Uterus (tissue), 2 donors: ENCODE results near the gene RENBP.

Experiments used
- POLR2A ChIP-seq, 2 donors: fragments of 450-650 bp; IDR thresholded peaks; one replicate each; pipeline ENCODE4 v1.6.1; 2016; ENCODE audit warnings: antibody characterized with exemption in 2 of 2, mild to moderate bottlenecking in 1 of 2, moderate library complexity in 1 of 2
- TF ChIP-seq, protein P1 (sequence below), 4 experiments: fragments of 200-600 bp in 2 of 4; fragments of 450-650 bp in 2 of 4; sonication (generic) in 2 of 4; IDR thresholded peaks; one replicate each; pipeline ENCODE4 v1.5.1; 2016 to 2019; ENCODE audit warnings: antibody characterized with exemption in 4 of 4, mild to moderate bottlenecking in 2 of 4, moderate library complexity in 1 of 4

DNA sequence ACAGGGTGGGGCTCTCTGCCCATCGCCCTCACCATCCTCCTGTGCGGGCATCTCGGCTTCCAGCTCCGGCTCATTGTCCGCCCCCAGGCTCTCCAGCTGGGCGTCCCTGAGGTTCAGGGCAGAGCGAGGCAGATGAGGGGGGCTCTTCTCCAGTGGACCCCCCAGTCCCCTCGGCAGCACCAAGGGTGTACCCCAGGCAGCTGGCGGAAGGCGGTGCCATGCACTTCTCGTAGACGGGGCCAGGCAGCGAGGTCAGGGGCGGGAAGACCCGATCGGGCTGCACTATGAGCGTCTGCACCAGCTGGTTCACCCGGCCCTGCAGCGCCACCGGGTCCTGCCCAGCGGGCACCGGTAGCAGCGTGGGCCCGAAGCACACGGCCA lies 34.5 kb downstream of the RENBP start:
- TF ChIP-seq, protein P1, sequence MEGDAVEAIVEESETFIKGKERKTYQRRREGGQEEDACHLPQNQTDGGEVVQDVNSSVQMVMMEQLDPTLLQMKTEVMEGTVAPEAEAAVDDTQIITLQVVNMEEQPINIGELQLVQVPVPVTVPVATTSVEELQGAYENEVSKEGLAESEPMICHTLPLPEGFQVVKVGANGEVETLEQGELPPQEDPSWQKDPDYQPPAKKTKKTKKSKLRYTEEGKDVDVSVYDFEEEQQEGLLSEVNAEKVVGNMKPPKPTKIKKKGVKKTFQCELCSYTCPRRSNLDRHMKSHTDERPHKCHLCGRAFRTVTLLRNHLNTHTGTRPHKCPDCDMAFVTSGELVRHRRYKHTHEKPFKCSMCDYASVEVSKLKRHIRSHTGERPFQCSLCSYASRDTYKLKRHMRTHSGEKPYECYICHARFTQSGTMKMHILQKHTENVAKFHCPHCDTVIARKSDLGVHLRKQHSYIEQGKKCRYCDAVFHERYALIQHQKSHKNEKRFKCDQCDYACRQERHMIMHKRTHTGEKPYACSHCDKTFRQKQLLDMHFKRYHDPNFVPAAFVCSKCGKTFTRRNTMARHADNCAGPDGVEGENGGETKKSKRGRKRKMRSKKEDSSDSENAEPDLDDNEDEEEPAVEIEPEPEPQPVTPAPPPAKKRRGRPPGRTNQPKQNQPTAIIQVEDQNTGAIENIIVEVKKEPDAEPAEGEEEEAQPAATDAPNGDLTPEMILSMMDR (IDR thresholded peaks at IDR 0.05): no peak
- no peak for TF ChIP-seq POLR2A (IDR thresholded peaks at IDR 0.05)
